ENCODE results near the gene FBLN7.
"Not testable (repeated sequence)": the region's sequence is repeated elsewhere in the genome, so short reads cannot be mapped to it uniquely, and the experiment has no call there.

The FBLN7 gene

GRCh38 chr2:112138159-112139032 lies at the start of gene FBLN7:
Gene FBLN7 (plus strand): TSS chr2:112138385. CDS start chr2:112138656, 271 bp downstream.
- peak; percentile 18 for DNase-seq

GRCh38 chr2:112089375-112089774 lies 48.8 kb upstream of the FBLN7 start:
- DNase-seq, result no peak

- DNase-seq, result no peak
These were observed 45.7 kb upstream of the FBLN7 start for GRCh38 chr2:112092286-112093041.

GRCh38 chr2:112093216-112093615 lies 45.0 kb upstream of the FBLN7 start:
- DNase-seq, result no peak

- DNase-seq, result no peak
These were observed 42.5 kb upstream of the FBLN7 start for GRCh38 chr2:112095681-112096080.

GRCh38 chr2:112096098-112096497 lies 42.1 kb upstream of the FBLN7 start:
- DNase-seq, result no peak

GRCh38 chr2:112108178-112108832 lies 29.9 kb upstream of the FBLN7 start:
- no peak for DNase-seq

- no peak for DNase-seq
These were observed 28.9 kb upstream of the FBLN7 start for GRCh38 chr2:112109278-112109677.

GRCh38 chr2:112110966-112111365 lies 27.2 kb upstream of the FBLN7 start:
- no peak for DNase-seq

- DNase-seq, result not testable (repeated sequence)
These were observed 24.8 kb upstream of the FBLN7 start for GRCh38 chr2:112113354-112113753.

GRCh38 chr2:112118148-112118547 lies 20.0 kb upstream of the FBLN7 start:
- DNase-seq, result no peak

- DNase-seq, result no peak
These were observed 16.4 kb upstream of the FBLN7 start for GRCh38 chr2:112121682-112122254.

GRCh38 chr2:112129060-112129459 lies 9.1 kb upstream of the FBLN7 start:
- no peak for DNase-seq

- no peak for DNase-seq
These were observed 4.8 kb upstream of the FBLN7 start for GRCh38 chr2:112133344-112133743.

GRCh38 chr2:112134120-112134519 lies 4.1 kb upstream of the FBLN7 start:
- no peak for DNase-seq

- DNase-seq, result no peak
These were observed 2.1 kb upstream of the FBLN7 start for GRCh38 chr2:112136096-112136495.

- no peak for DNase-seq
These were observed 548 bp upstream of the FBLN7 start for GRCh38 chr2:112137516-112138158.

- DNase-seq, result not testable (repeated sequence)
These were observed 939 bp downstream of the FBLN7 start for GRCh38 chr2:112139033-112139614.

- DNase-seq, result not testable (repeated sequence)
These were observed 1.5 kb downstream of the FBLN7 start for GRCh38 chr2:112139661-112140204.

- no peak for DNase-seq
These were observed 2.1 kb downstream of the FBLN7 start for GRCh38 chr2:112140205-112140802.

GRCh38 chr2:112140899-112141625 lies 2.9 kb downstream of the FBLN7 start:
- no peak for DNase-seq

Measured in NCI-H774 (cell line).